NCI-H2171 treated with DMSO at 0.1 percent for 48 hours (cell line): ENCODE results near the gene ODAD3.

Source experiments
- DNase-seq: peaks from one replicate; lab custom pipeline; 2025; lab: John Stamatoyannopoulos, UW

ODAD3 gene

GRCh38 chr19:11375143-11375948 lies 59.6 kb downstream of the ODAD3 start:
- no peak for DNase-seq

DNA sequence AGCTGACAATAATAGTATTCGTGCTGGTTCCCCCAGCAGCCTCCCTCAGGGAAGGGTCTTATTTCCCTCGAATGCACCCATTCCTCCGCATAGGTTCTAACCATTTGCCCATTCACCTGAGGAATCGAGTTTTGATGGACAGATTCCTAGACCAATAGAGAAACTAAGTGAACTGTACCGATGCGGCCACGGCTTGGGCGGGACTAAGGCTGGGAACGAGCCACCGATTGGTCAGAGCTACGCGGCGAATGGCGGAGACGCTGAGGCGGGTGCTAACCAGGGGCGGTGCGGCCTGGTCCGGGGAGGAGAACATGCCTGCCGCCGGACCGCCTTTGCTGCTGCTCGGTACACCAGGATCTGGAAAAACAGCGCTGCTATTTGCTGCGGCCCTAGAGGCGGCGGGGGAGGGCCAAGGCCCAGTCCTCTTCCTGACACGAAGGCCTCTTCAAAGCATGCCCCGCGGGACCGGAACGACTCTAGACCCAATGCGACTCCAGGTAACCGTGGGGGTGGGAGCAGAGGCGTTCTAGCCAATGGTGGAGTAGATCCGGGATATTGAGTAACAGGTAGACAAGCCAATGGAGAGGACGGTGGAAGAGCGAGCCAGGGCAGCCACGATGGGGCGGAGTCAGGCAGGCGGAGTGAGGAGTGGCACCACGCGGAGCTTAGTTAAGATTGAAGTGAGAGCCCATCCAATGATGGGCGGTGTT lies 60.3 kb downstream of the ODAD3 start, which contains the start of gene SWSAP1:
SWSAP1 (plus strand) TSS at position 234 of the 710 bp plus-strand sequence; CDS start at position 249, 15 bp downstream.
- peak; percentile 100 for DNase-seq

DNA sequence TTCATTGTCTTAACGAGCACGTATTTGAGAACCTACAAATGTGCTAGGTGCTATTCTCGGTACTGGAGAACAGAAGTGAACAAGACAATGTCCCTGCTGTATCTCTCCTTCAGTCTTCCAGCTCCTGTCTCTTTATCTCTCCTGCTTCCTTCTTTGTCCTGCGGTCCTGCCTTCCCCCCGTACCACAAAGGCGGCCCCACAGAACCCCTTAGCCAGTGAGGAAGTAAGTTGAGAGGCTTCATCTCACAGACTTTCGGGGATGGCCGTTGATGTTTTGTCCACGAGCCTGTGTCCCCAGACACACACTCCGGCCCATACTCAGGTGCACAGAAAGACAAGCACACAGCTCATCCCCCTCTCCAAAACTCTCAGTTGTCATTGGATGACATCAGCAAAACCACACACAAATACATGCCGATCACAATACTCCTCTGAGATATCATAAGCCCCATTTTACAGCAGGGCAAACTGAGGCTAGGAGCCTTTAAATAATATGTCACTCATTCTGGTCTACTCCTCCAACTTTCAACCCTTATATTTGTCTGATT lies 61.0 kb downstream of the ODAD3 start:
- no peak for DNase-seq

GRCh38 chr19:11373166-11373884 lies 61.6 kb downstream of the ODAD3 start:
- DNase-seq = peak; percentile 79

- no peak for DNase-seq
Measured at GRCh38 chr19:11370744-11371143, 64.2 kb downstream of the ODAD3 start.
